GM12873 (cell line): ENCODE measurements around the gene CHRNA4.

Experiments used
- TF ChIP-seq, protein P1 (sequence below): IDR thresholded peaks from 2 replicates; pipeline ENCODE4 v1.5.1; 2012; ENCODE audit warnings: low read depth, mild to moderate bottlenecking, moderate library complexity, low read length, control low read depth; ENCODE audit not compliant: insufficient read depth; ENCODE audit errors: missing control alignments

CHRNA4 gene

DNA sequence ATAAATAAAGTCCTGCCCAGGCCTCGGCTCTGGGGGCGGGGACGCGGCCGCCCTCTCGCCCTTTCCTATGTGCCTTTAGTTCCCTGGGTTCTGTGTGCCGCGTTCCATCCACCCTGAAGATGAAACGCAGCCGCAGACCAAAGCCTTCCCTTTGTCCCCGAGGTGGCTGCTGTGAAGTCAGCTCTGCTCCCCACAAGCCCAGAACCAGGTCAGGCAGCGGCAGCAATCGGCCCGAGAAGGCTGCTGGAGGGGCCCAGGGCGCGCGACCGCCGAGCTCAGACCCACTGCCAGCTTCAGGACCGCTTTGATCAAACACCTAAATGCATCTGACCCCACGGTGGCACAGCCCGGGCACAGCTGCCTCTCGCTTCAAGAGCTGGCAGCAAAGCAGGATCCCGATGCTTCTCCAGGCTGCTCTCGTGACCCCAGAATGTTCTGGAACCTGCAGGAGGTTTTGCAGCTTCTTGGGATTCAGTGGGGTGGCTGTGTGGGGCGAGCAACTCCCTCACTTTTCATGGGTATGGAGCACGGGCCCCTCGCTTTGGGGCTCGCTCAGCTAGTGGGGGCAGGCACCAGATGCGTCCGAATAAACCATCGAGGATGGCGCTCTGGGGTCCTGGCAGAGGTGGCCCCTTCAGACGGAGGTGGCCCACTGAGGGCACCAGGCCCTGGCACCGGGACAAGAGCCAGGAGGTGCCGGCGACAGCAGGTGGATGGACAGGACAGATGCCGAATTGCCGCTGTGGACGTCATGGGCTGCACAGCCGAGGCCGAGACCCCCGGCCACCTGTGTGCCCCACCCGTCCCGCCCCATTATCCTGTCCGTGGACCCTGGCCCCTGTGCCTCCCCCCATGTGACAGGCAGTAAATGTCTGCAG lies 13.0 kb downstream of the CHRNA4 start:
- TF ChIP-seq, protein P1, sequence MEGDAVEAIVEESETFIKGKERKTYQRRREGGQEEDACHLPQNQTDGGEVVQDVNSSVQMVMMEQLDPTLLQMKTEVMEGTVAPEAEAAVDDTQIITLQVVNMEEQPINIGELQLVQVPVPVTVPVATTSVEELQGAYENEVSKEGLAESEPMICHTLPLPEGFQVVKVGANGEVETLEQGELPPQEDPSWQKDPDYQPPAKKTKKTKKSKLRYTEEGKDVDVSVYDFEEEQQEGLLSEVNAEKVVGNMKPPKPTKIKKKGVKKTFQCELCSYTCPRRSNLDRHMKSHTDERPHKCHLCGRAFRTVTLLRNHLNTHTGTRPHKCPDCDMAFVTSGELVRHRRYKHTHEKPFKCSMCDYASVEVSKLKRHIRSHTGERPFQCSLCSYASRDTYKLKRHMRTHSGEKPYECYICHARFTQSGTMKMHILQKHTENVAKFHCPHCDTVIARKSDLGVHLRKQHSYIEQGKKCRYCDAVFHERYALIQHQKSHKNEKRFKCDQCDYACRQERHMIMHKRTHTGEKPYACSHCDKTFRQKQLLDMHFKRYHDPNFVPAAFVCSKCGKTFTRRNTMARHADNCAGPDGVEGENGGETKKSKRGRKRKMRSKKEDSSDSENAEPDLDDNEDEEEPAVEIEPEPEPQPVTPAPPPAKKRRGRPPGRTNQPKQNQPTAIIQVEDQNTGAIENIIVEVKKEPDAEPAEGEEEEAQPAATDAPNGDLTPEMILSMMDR = no peak

GRCh38 chr20:63347081-63347741 lies 13.9 kb downstream of the CHRNA4 start:
- TF ChIP-seq, protein P1 = no peak

GRCh38 chr20:63346131-63347080 lies 14.7 kb downstream of the CHRNA4 start:
- TF ChIP-seq, protein P1 = no peak

DNA sequence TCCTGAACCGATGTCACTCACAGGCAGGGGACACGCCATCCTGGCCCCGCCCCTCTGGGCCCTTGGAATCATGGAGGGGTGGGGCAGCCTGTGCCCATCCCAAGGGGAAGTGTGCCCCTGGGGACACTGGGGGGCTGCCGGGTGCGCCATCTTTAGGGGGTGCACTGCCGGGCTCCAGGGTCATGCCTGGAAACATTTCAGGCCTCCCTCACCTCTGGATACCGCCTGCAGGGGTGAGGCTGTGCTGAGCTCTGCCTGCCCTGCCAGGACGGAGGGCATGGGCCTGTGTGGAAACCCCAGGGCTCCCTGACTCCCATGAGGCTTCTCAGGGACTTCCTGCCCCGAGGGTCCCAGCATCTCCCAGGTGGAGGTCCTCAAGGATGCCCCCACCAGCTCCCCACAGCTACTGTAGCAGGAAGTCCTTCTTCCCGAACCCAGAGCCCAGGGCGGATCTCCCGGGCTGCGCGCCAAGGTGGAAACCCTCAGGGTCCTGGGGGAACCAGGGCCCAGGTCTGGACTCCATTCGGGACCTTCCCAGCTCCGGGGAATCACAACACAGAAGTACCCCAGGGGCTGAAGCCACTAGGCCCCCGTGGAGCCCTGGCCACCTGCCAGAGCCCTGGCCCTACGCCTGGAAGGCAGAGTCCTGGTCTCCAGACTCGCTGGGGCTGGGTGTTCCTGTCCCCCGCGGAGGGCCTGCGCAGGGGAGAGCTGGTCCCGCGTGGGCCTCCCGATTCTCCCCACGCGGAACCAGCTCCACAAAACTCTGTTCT lies 15.6 kb downstream of the CHRNA4 start:
- TF ChIP-seq, protein P1 = no peak

DNA sequence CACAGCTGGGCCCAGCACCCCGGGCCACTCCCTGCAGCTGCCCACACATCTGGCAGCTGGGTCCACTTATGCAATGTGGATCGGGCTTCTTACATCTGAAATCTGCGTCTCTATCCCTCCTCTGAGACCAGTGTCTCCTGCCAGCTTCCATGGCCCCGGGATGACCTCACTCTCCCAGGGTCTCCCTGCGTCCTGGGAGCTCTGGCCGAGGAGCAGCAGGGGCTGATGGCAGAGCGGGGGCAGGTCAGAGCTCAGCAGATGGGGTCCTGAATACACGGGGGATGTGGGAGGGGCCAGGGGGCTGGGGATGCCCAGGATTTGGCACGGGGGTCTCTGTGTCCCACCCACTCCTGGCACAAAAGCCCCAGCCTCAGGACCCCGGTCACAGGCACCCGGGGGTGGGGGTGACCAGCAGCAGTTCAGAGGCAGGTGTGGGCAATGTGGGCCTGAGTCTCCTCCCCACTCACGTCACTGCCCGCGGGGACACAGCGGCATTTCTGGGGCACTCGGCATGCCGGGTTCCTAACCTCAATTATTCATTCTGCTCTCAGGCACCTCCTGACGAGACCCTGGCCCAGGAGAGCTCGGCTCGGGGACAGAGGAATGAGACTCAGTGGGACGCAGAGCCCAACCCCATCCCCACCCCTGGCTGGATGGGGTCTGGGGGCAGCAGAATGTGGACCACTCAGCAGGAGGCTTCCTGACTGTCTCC lies 16.4 kb downstream of the CHRNA4 start:
- TF ChIP-seq, protein P1 = no peak

DNA sequence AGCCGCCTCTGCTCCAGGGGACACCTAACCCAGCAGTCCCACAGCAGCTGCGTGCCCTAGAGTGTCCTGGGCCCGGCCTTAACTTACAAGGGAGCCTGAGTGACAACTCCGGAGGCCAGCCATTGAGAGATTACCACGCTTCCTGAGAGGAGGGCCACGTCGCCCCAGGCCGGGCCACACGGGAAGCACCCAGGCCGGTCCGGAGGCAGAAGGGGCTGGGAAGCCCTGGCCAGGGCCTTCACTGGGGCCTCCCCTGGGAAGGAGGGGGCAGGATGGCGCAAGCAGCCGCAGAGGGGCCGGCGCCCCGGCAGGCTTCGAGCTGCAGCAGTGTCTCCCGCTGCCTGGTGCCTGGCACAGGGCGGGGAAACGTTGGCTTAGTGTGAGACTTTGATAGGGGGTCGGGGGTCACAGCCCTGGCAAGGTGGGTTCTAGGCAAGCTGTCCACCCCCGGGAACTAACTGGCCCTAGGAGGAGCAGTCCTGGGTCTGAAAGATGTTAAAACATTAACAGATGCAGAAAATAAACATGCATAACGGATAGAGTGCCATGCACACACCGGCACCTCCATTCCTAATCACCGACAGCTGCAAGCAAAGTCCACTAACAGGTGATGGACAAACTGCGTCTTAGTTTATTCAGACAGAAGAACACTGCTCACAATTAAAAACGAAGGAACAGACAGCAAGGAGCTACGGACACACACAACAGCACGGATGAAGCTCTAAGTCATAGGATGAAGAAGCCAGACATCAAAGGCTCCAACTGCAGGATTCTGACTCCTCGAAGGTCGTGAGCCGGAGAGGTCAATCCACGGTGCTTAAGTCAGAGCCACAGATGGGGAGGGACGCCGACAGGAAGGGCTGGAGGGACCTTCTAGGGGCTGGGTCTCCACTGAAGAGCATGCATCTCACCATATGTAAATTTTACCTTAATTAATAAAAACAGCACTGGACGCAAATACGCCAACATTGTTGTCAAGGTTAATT lies 17.4 kb downstream of the CHRNA4 start:
- TF ChIP-seq, protein P1 = no peak
